HFFc6 (cell line): ENCODE measurements around the gene TP73. TPM values are rescaled to one million over a fixed set of nuclear protein-coding genes. Genes with fewer than 3 reads are reported as not detected.

ENCODE experiments used
- DNase-seq: peaks from one replicate; pipeline ENCODE4 v3.0.0-alpha.2; 2018
- H3K27ac Mint-ChIP-seq: 2 replicates; pipeline ENCODE4 v1.8.0; 2020; ENCODE audit warnings: mild to moderate bottlenecking, mixed read lengths
- H3K27me3 Mint-ChIP-seq: 2 replicates; pipeline ENCODE4 v1.8.0; 2021; ENCODE audit warnings: mild to moderate bottlenecking, moderate library complexity, mixed read lengths; ENCODE audit not compliant: insufficient read depth
- H3K36me3 Mint-ChIP-seq: 2 replicates; pipeline ENCODE4 v1.8.0; 2021; ENCODE audit warnings: low read depth, mixed read lengths
- H3K4me1 Mint-ChIP-seq: 2 replicates; pipeline ENCODE4 v1.8.0; 2020; ENCODE audit warnings: low read depth, mixed read lengths
- H3K4me3 Mint-ChIP-seq: 2 replicates; pipeline ENCODE4 v1.8.0; 2020; ENCODE audit warnings: mild to moderate bottlenecking, moderate library complexity, mixed read lengths
- H3K9me3 Mint-ChIP-seq: 2 replicates; pipeline ENCODE4 v1.8.0; 2020; ENCODE audit warnings: mild to moderate bottlenecking, mixed read lengths
- CTCF ChIP-seq: fragments of 200-600 bp; sonication (generic); IDR thresholded peaks from 2 replicates; pipeline ENCODE4 v1.5.0; 2021; ENCODE audit warnings: antibody characterized with exemption, mild to moderate bottlenecking
- total RNA-seq, 6 experiments: library from RNA; stranded (reverse); fragmentation: NEBNext Ultra II Directional; extraction: Animal tissue kit (Norgen Biotek cat#: 25700); gene quantifications; 2 replicates in 1 of 6; 3 replicates in 5 of 6; pipeline ENCODE4 v1.2.3, GENCODE V29; 2021

TP73 gene
- total RNA-seq, 6 experiments from 2014 or later, result not detected

- Mint-ChIP-seq H3K9me3 (no peaks in the 10 kb centered on the region), H3K4me1 (no peaks in the 10 kb centered on the region), H3K36me3 (no peaks in the 10 kb centered on the region), H3K27me3 (peaks cover 20% of the 10 kb centered on the region), H3K4me3 (no peak overlapping the region), H3K27ac (no peak overlapping the region)
- TF ChIP-seq CTCF, result no peak
- DNase-seq, result no peak
Observed at GRCh38 chr1:3678361-3679097, 26.2 kb downstream of the TP73 start.

- no peaks in the 10 kb centered on the region for H3K36me3 Mint-ChIP-seq
- H3K9me3 Mint-ChIP-seq, result no peaks in the 10 kb centered on the region
- H3K4me1 Mint-ChIP-seq, result no peaks in the 10 kb centered on the region
- no peak overlapping the region for H3K4me3 Mint-ChIP-seq
- DNase-seq, result no peak
- H3K27me3 Mint-ChIP-seq, result peaks cover 18% of the 10 kb centered on the region
- H3K27ac Mint-ChIP-seq, result no peak overlapping the region
- TF ChIP-seq CTCF, result no peak
Observed at GRCh38 chr1:3679098-3679555, 26.8 kb downstream of the TP73 start.

- Mint-ChIP-seq H3K27ac (no peak overlapping the region), H3K4me3 (no peak overlapping the region), H3K27me3 (peaks cover 18% of the 10 kb centered on the region), H3K36me3 (no peaks in the 10 kb centered on the region), H3K9me3 (no peaks in the 10 kb centered on the region), H3K4me1 (no peaks in the 10 kb centered on the region)
- no peak for DNase-seq
- no peak for TF ChIP-seq CTCF
Observed at GRCh38 chr1:3679799-3680453, 27.6 kb downstream of the TP73 start.

- no peak for DNase-seq
- H3K27me3 Mint-ChIP-seq, result peaks cover 24% of the 10 kb centered on the region
Observed at GRCh38 chr1:3680488-3681230, 28.3 kb downstream of the TP73 start.

More at GRCh38 chr1:3680488-3681230, 28.3 kb downstream of the TP73 start:
- Mint-ChIP-seq H3K27ac (no peak overlapping the region), H3K9me3 (no peaks in the 10 kb centered on the region), H3K4me3 (no peak overlapping the region), H3K36me3 (no peaks in the 10 kb centered on the region), H3K4me1 (no peaks in the 10 kb centered on the region)
- TF ChIP-seq CTCF, result no peak
